GM12878 (cell line): ENCODE results near the gene CXCL17. TPM values are rescaled to one million over a fixed set of nuclear protein-coding genes. Genes with fewer than 3 reads are reported as not detected.

Experiments
- BCLAF1 ChIP-seq: fragments of 450-650 bp; IDR thresholded peaks from 2 replicates; pipeline ENCODE4 v1.6.1; 2017; ENCODE audit warnings: antibody characterized with exemption, mild to moderate bottlenecking, moderate library complexity
- EP300 ChIP-seq, 2 experiments: fragments of 150-350 bp in 1 of 2; IDR thresholded peaks; 2 replicates each; pipeline ENCODE4 v1.6.1; 2011 to 2012; ENCODE audit warnings: low read depth in 2 of 2, low read length in 2 of 2, borderline replicate concordance in 1 of 2, improper control_type of control experiment in 1 of 2, inconsistent platforms in 1 of 2; ENCODE audit not compliant: control insufficient read depth in 1 of 2
- MXI1 ChIP-seq: fragments of 150-350 bp; IDR thresholded peaks from 2 replicates; pipeline ENCODE4 v1.6.1; 2011; ENCODE audit warnings: low read depth, mild to moderate bottlenecking, inconsistent platforms, low read length, improper control_type of control experiment
- RBBP5 ChIP-seq: fragments of 200-600 bp; sonication (generic); conservative IDR thresholded peaks from 2 replicates; pipeline ENCODE4 v1.6.1; 2016
- TCF3 ChIP-seq: IDR thresholded peaks from 2 replicates; pipeline ENCODE4 v1.6.1; 2012; ENCODE audit warnings: low read depth, mild to moderate bottlenecking, low read length, borderline replicate concordance; ENCODE audit not compliant: insufficient read depth
- ZBTB40 ChIP-seq: fragments of 450-650 bp; IDR thresholded peaks from 2 replicates; pipeline ENCODE4 v1.6.1; 2016; ENCODE audit warnings: mild to moderate bottlenecking, moderate library complexity, borderline replicate concordance
- polyA plus RNA-seq, 11 experiments: library from polyadenylated mRNA; depleted of rRNA in 4 of 11; unstranded in 6 of 11; stranded (reverse) in 5 of 11; fragments of >200 nt; fragmentation: Nextera tagmentation in 4 of 11; fragmentation: Illumina TruSeq in 1 of 11; extraction: Ambion mirVana in 4 of 11; extraction: Trizol in 1 of 11; gene quantifications; 1 replicate in 1 of 11; 2 replicates in 10 of 11; pipeline versions ENCODE4 v1.2.1 to v1.2.3, GENCODE V29; 2011 to 2016; ENCODE audit warnings: inconsistent platforms in 2 of 11, missing spikeins in 2 of 11, low read depth in 1 of 11
- total RNA-seq, 4 experiments: library from RNA; depleted of rRNA in 3 of 4; stranded (reverse); fragments of >200 nt in 3 of 4; fragmentation: Illumina TruSeq in 1 of 4; extraction: Trizol in 1 of 4; gene quantifications; 2 replicates each; pipeline versions ENCODE4 v1.2.1 to v1.2.3, GENCODE V29; 2013 to 2021

The CXCL17 gene
- total and polyA plus RNA-seq, 10 of the 15 experiments (the other 5 are each of a cell fraction or from before 2014, with no cell fraction given) = 0.13 to 0.24 (median 0.15) TPM; not detected in 7

GRCh38 chr19:42478765-42479311 lies 36.1 kb upstream of the CXCL17 start (continued):
- no peak for TF ChIP-seq BCLAF1
- TF ChIP-seq TCF3 = no peak
- no peak for TF ChIP-seq MXI1
- TF ChIP-seq EP300 (IDR thresholded peaks at IDR 0.05; ENCODE audit: borderline replicate concordance in 1 of 2, control insufficient read depth in 1 of 2, low read depth in 2 of 2, low read length in 2 of 2) = no peak
- TF ChIP-seq ZBTB40 = no peak
- TF ChIP-seq RBBP5 = no peak
